WTC11 (cell line): Measurements from ENCODE around the gene PCSK4. TPM values are rescaled to one million over a fixed set of nuclear protein-coding genes. Genes with fewer than 3 reads are reported as not detected.

Experiments
- ATAC-seq: fragments of 200-7000 bp; cut with Tn5 transposase; 2 replicates; pipeline ENCODE4 v1.10.0; 2021; ENCODE audit warnings: mild to moderate bottlenecking, moderate library complexity
- CTCF ChIA-PET: fragments of 300-600 bp; sonication (Branson Sonifier 250); formaldehyde crosslinking; loops from one replicate; lab custom pipeline; 2021; ENCODE audit warnings: antibody characterized with exemption; lab: Charles Lee
- POLR2A ChIA-PET: fragments of 350-600 bp; sonication (Branson Sonifier 250); formaldehyde crosslinking; loops from one replicate; lab custom pipeline; 2021; ENCODE audit warnings: antibody characterized with exemption; lab: Charles Lee
- DNase-seq: peaks from one replicate; pipeline ENCODE4 v3.0.0; 2021; ENCODE audit warnings: low spot score
- H3K27ac Mint-ChIP-seq: 2 replicates; pipeline ENCODE4 v1.8.0; 2021; ENCODE audit warnings: mixed read lengths
- H3K27me3 Mint-ChIP-seq: 2 replicates; pipeline ENCODE4 v1.8.0; 2021; ENCODE audit warnings: low read depth, mild to moderate bottlenecking, moderate library complexity, mixed read lengths
- H3K36me3 Mint-ChIP-seq: 2 replicates; pipeline ENCODE4 v1.8.0; 2021; ENCODE audit warnings: mixed read lengths
- H3K4me1 Mint-ChIP-seq: 2 replicates; pipeline ENCODE4 v1.8.0; 2022; ENCODE audit warnings: mixed read lengths
- H3K4me3 Mint-ChIP-seq: 2 replicates; pipeline ENCODE4 v1.8.0; 2021; ENCODE audit warnings: mild to moderate bottlenecking, moderate library complexity, mixed read lengths
- H3K9me3 Mint-ChIP-seq: 2 replicates; pipeline ENCODE4 v1.8.0; 2021; ENCODE audit warnings: mixed read lengths
- ELF4 ChIP-seq: sonication (generic); formaldehyde crosslinking; IDR thresholded peaks from 2 replicates; pipeline ENCODE4 v1.8.1; 2022; ENCODE audit warnings: low read depth, mild to moderate bottlenecking, moderate library complexity, missing genetic modification reagents
- FOXK1 ChIP-seq: sonication (generic); formaldehyde crosslinking; IDR thresholded peaks from 2 replicates; pipeline ENCODE4 v1.8.0; 2022; ENCODE audit warnings: mild to moderate bottlenecking, moderate library complexity, missing genetic modification reagents
- GRHL2 ChIP-seq: fragments of 250-450 bp; sonication (Bioruptor Pico); IDR thresholded peaks from 2 replicates; pipeline ENCODE4 v1.8.0; 2022; ENCODE audit warnings: mild to moderate bottlenecking, moderate library complexity; ENCODE audit not compliant: insufficient replicate concordance, severe bottlenecking
- SMAD3 ChIP-seq: sonication (generic); formaldehyde crosslinking; IDR thresholded peaks from 2 replicates; pipeline ENCODE4 v1.8.0; 2022; ENCODE audit warnings: missing genetic modification reagents, mild to moderate bottlenecking, borderline replicate concordance
- SOX15 ChIP-seq: fragments of 250-450 bp; sonication (Bioruptor Pico); IDR thresholded peaks from 2 replicates; pipeline ENCODE4 v1.9.0; 2021; ENCODE audit warnings: mild to moderate bottlenecking
- TEAD1 ChIP-seq: sonication (generic); formaldehyde crosslinking; IDR thresholded peaks from 2 replicates; pipeline ENCODE4 v1.8.0; 2022; ENCODE audit warnings: mild to moderate bottlenecking, missing genetic modification reagents
- ZNF317 ChIP-seq: sonication (generic); formaldehyde crosslinking; IDR thresholded peaks from 2 replicates; pipeline ENCODE4 v1.8.1; 2023; ENCODE audit warnings: low read depth, mild to moderate bottlenecking, moderate library complexity, missing genetic modification reagents, borderline replicate concordance
- ZNF423 ChIP-seq: fragments of 250-450 bp; sonication (Bioruptor Pico); IDR thresholded peaks from 2 replicates; pipeline ENCODE4 v2.1.2; 2022; ENCODE audit warnings: mild to moderate bottlenecking, moderate library complexity
- total RNA-seq: library from RNA; stranded (reverse); gene quantifications from 3 replicates; pipeline ENCODE4 v1.2.3, GENCODE V29; 2021
- TF ChIP-seq, protein P1 (sequence below): sonication (generic); formaldehyde crosslinking; IDR thresholded peaks from 2 replicates; pipeline ENCODE4 v1.8.1; 2023; ENCODE audit warnings: mild to moderate bottlenecking, moderate library complexity, missing genetic modification reagents
- TF ChIP-seq, protein P2 (sequence below): sonication (generic); formaldehyde crosslinking; IDR thresholded peaks from 2 replicates; pipeline ENCODE4 v1.8.1; 2022; ENCODE audit warnings: mild to moderate bottlenecking, missing genetic modification reagents, moderate library complexity, borderline replicate concordance
- TF ChIP-seq, protein P3 (sequence below): sonication (generic); formaldehyde crosslinking; IDR thresholded peaks from 2 replicates; pipeline ENCODE4 v1.8.0; 2022; ENCODE audit warnings: mild to moderate bottlenecking, missing genetic modification reagents
- TF ChIP-seq, protein P4 (sequence below): sonication (generic); formaldehyde crosslinking; IDR thresholded peaks from 2 replicates; pipeline ENCODE4 v1.8.1; 2022; ENCODE audit warnings: low read depth, missing genetic modification reagents, borderline replicate concordance
- TF ChIP-seq, protein P5 (sequence below): sonication (generic); formaldehyde crosslinking; IDR thresholded peaks from 2 replicates; pipeline ENCODE4 v1.8.1; 2023; ENCODE audit warnings: mild to moderate bottlenecking, missing genetic modification reagents
- TF ChIP-seq, protein P6 (sequence below): sonication (generic); formaldehyde crosslinking; IDR thresholded peaks from 2 replicates; pipeline ENCODE4 v1.8.0; 2022; ENCODE audit warnings: missing genetic modification reagents
- TF ChIP-seq, protein P7 (sequence below): sonication (generic); formaldehyde crosslinking; IDR thresholded peaks from 2 replicates; pipeline ENCODE4 v1.8.0; 2023; ENCODE audit warnings: mild to moderate bottlenecking, missing genetic modification reagents
- TF ChIP-seq, protein P8 (sequence below): sonication (generic); formaldehyde crosslinking; IDR thresholded peaks from 2 replicates; pipeline ENCODE4 v1.8.0; 2022; ENCODE audit warnings: mild to moderate bottlenecking, missing genetic modification reagents
- TF ChIP-seq, protein P9 (sequence below): sonication (generic); formaldehyde crosslinking; IDR thresholded peaks from 2 replicates; pipeline ENCODE4 v1.8.1; 2022; ENCODE audit warnings: missing genetic modification reagents, borderline replicate concordance
- TF ChIP-seq, protein P10 (sequence below): sonication (generic); formaldehyde crosslinking; IDR thresholded peaks from 2 replicates; pipeline ENCODE4 v1.8.1; 2022; ENCODE audit warnings: low read depth, mild to moderate bottlenecking, moderate library complexity, missing genetic modification reagents, borderline replicate concordance
- TF ChIP-seq, protein P11 (sequence below): fragments of 200-600 bp; IDR thresholded peaks from 2 replicates; pipeline ENCODE4 v1.8.0; 2022; ENCODE audit warnings: antibody characterized with exemption

PCSK4 gene
- total RNA-seq, 1 experiment from 2014 or later, result 22.4 TPM

DNA sequence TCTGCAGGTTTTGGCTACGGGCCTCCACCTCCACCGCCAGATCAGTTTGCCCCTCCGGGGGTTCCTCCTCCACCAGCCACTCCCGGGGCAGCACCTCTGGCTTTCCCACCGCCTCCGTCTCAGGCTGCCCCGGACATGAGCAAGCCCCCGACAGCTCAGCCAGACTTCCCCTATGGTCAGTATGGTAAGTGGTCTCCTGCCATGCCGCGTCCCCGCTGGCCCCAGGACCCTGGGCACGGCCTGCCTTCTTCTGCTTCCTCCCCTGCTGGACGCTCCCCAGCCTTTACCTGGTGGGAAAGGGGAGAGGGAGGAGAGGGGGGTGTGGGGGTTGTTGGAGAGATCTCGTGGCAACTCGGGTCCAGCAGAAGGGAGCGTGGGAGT, 57.7 kb downstream of the PCSK4 start:
- H3K36me3 Mint-ChIP-seq, result peaks cover 32% of the 10 kb centered on the region
- DNase-seq (no peak), ATAC-seq (no peak)
- ChIA-PET POLR2A (no interaction called here), CTCF (no interaction called here)
- H3K27me3 Mint-ChIP-seq, result no peaks in the 10 kb centered on the region
- H3K4me1 Mint-ChIP-seq, result no peaks in the 10 kb centered on the region
- H3K27ac Mint-ChIP-seq, result no peak overlapping the region
- no peak overlapping the region for H3K4me3 Mint-ChIP-seq
- no peaks in the 10 kb centered on the region for H3K9me3 Mint-ChIP-seq
- TF ChIP-seq, protein P1, sequence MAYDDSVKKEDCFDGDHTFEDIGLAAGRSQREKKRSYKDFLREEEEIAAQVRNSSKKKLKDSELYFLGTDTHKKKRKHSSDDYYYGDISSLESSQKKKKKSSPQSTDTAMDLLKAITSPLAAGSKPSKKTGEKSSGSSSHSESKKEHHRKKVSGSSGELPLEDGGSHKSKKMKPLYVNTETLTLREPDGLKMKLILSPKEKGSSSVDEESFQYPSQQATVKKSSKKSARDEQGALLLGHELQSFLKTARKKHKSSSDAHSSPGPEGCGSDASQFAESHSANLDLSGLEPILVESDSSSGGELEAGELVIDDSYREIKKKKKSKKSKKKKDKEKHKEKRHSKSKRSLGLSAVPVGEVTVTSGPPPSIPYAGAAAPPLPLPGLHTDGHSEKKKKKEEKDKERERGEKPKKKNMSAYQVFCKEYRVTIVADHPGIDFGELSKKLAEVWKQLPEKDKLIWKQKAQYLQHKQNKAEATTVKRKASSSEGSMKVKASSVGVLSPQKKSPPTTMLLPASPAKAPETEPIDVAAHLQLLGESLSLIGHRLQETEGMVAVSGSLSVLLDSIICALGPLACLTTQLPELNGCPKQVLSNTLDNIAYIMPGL (CRISPR knock-in tag), result no peak
- no peak for TF ChIP-seq ZNF317
- no peak for TF ChIP-seq ELF4 (CRISPR knock-in tag)
- TF ChIP-seq, protein P2, sequence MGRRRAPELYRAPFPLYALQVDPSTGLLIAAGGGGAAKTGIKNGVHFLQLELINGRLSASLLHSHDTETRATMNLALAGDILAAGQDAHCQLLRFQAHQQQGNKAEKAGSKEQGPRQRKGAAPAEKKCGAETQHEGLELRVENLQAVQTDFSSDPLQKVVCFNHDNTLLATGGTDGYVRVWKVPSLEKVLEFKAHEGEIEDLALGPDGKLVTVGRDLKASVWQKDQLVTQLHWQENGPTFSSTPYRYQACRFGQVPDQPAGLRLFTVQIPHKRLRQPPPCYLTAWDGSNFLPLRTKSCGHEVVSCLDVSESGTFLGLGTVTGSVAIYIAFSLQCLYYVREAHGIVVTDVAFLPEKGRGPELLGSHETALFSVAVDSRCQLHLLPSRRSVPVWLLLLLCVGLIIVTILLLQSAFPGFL (CRISPR knock-in tag), result no peak
- TF ChIP-seq, protein P3, sequence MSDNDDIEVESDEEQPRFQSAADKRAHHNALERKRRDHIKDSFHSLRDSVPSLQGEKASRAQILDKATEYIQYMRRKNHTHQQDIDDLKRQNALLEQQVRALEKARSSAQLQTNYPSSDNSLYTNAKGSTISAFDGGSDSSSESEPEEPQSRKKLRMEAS, result no peak
- TF ChIP-seq TEAD1 (CRISPR knock-in tag), result no peak
- TF ChIP-seq, protein P4, sequence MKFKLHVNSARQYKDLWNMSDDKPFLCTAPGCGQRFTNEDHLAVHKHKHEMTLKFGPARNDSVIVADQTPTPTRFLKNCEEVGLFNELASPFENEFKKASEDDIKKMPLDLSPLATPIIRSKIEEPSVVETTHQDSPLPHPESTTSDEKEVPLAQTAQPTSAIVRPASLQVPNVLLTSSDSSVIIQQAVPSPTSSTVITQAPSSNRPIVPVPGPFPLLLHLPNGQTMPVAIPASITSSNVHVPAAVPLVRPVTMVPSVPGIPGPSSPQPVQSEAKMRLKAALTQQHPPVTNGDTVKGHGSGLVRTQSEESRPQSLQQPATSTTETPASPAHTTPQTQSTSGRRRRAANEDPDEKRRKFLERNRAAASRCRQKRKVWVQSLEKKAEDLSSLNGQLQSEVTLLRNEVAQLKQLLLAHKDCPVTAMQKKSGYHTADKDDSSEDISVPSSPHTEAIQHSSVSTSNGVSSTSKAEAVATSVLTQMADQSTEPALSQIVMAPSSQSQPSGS (CRISPR knock-in tag), result no peak
- TF ChIP-seq, protein P5, sequence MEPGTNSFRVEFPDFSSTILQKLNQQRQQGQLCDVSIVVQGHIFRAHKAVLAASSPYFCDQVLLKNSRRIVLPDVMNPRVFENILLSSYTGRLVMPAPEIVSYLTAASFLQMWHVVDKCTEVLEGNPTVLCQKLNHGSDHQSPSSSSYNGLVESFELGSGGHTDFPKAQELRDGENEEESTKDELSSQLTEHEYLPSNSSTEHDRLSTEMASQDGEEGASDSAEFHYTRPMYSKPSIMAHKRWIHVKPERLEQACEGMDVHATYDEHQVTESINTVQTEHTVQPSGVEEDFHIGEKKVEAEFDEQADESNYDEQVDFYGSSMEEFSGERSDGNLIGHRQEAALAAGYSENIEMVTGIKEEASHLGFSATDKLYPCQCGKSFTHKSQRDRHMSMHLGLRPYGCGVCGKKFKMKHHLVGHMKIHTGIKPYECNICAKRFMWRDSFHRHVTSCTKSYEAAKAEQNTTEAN, result no peak
- no peak for TF ChIP-seq SMAD3 (CRISPR knock-in tag)
- TF ChIP-seq ZNF423 (CRISPR knock-in tag), result no peak
- TF ChIP-seq, protein P6, sequence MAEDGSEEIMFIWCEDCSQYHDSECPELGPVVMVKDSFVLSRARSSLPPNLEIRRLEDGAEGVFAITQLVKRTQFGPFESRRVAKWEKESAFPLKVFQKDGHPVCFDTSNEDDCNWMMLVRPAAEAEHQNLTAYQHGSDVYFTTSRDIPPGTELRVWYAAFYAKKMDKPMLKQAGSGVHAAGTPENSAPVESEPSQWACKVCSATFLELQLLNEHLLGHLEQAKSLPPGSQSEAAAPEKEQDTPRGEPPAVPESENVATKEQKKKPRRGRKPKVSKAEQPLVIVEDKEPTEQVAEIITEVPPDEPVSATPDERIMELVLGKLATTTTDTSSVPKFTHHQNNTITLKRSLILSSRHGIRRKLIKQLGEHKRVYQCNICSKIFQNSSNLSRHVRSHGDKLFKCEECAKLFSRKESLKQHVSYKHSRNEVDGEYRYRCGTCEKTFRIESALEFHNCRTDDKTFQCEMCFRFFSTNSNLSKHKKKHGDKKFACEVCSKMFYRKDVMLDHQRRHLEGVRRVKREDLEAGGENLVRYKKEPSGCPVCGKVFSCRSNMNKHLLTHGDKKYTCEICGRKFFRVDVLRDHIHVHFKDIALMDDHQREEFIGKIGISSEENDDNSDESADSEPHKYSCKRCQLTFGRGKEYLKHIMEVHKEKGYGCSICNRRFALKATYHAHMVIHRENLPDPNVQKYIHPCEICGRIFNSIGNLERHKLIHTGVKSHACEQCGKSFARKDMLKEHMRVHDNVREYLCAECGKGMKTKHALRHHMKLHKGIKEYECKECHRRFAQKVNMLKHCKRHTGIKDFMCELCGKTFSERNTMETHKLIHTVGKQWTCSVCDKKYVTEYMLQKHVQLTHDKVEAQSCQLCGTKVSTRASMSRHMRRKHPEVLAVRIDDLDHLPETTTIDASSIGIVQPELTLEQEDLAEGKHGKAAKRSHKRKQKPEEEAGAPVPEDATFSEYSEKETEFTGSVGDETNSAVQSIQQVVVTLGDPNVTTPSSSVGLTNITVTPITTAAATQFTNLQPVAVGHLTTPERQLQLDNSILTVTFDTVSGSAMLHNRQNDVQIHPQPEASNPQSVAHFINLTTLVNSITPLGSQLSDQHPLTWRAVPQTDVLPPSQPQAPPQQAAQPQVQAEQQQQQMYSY (CRISPR knock-in tag), result no peak
- no peak for TF ChIP-seq SOX15
- TF ChIP-seq GRHL2 (CRISPR knock-in tag), result no peak
- TF ChIP-seq, protein P7, sequence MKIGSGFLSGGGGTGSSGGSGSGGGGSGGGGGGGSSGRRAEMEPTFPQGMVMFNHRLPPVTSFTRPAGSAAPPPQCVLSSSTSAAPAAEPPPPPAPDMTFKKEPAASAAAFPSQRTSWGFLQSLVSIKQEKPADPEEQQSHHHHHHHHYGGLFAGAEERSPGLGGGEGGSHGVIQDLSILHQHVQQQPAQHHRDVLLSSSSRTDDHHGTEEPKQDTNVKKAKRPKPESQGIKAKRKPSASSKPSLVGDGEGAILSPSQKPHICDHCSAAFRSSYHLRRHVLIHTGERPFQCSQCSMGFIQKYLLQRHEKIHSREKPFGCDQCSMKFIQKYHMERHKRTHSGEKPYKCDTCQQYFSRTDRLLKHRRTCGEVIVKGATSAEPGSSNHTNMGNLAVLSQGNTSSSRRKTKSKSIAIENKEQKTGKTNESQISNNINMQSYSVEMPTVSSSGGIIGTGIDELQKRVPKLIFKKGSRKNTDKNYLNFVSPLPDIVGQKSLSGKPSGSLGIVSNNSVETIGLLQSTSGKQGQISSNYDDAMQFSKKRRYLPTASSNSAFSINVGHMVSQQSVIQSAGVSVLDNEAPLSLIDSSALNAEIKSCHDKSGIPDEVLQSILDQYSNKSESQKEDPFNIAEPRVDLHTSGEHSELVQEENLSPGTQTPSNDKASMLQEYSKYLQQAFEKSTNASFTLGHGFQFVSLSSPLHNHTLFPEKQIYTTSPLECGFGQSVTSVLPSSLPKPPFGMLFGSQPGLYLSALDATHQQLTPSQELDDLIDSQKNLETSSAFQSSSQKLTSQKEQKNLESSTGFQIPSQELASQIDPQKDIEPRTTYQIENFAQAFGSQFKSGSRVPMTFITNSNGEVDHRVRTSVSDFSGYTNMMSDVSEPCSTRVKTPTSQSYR (CRISPR knock-in tag), result no peak
- TF ChIP-seq, protein P8, sequence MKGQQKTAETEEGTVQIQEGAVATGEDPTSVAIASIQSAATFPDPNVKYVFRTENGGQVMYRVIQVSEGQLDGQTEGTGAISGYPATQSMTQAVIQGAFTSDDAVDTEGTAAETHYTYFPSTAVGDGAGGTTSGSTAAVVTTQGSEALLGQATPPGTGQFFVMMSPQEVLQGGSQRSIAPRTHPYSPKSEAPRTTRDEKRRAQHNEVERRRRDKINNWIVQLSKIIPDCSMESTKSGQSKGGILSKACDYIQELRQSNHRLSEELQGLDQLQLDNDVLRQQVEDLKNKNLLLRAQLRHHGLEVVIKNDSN (CRISPR knock-in tag), result no peak
- TF ChIP-seq FOXK1 (CRISPR knock-in tag), result no peak
- TF ChIP-seq, protein P9, sequence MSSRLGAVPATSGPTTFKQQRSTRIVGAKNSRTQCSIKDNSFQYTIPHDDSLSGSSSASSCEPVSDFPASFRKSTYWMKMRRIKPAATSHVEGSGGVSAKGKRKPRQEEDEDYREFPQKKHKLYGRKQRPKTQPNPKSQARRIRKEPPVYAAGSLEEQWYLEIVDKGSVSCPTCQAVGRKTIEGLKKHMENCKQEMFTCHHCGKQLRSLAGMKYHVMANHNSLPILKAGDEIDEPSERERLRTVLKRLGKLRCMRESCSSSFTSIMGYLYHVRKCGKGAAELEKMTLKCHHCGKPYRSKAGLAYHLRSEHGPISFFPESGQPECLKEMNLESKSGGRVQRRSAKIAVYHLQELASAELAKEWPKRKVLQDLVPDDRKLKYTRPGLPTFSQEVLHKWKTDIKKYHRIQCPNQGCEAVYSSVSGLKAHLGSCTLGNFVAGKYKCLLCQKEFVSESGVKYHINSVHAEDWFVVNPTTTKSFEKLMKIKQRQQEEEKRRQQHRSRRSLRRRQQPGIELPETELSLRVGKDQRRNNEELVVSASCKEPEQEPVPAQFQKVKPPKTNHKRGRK (CRISPR knock-in tag), result no peak
- TF ChIP-seq, protein P10, sequence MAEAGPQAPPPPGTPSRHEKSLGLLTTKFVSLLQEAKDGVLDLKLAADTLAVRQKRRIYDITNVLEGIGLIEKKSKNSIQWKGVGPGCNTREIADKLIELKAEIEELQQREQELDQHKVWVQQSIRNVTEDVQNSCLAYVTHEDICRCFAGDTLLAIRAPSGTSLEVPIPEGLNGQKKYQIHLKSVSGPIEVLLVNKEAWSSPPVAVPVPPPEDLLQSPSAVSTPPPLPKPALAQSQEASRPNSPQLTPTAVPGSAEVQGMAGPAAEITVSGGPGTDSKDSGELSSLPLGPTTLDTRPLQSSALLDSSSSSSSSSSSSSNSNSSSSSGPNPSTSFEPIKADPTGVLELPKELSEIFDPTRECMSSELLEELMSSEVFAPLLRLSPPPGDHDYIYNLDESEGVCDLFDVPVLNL (CRISPR knock-in tag), result no peak
- TF ChIP-seq, protein P11, sequence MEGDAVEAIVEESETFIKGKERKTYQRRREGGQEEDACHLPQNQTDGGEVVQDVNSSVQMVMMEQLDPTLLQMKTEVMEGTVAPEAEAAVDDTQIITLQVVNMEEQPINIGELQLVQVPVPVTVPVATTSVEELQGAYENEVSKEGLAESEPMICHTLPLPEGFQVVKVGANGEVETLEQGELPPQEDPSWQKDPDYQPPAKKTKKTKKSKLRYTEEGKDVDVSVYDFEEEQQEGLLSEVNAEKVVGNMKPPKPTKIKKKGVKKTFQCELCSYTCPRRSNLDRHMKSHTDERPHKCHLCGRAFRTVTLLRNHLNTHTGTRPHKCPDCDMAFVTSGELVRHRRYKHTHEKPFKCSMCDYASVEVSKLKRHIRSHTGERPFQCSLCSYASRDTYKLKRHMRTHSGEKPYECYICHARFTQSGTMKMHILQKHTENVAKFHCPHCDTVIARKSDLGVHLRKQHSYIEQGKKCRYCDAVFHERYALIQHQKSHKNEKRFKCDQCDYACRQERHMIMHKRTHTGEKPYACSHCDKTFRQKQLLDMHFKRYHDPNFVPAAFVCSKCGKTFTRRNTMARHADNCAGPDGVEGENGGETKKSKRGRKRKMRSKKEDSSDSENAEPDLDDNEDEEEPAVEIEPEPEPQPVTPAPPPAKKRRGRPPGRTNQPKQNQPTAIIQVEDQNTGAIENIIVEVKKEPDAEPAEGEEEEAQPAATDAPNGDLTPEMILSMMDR, result no peak
